ENCODE measurements around the gene SH3BP5.
A peak's percentile ranks its signal among the peaks of the same experiment; 100 is the strongest.

The SH3BP5 gene

GRCh38 chr3:15297608-15298350 lies 34.6 kb downstream of the SH3BP5 start:
- no peak for DNase-seq (ENCODE audit: low spot score)

- no peak for DNase-seq (ENCODE audit: low spot score)
Measured at GRCh38 chr3:15295506-15295905, 36.9 kb downstream of the SH3BP5 start.

GRCh38 chr3:15294929-15295328 lies 37.5 kb downstream of the SH3BP5 start:
- no peak for DNase-seq (ENCODE audit: low spot score)

- no peak for DNase-seq (ENCODE audit: low spot score)
Measured at GRCh38 chr3:15292765-15293522, 39.4 kb downstream of the SH3BP5 start.

- no peak for DNase-seq (ENCODE audit: low spot score)
Measured at GRCh38 chr3:15291589-15292541, 40.5 kb downstream of the SH3BP5 start.

- no peak for DNase-seq (ENCODE audit: low spot score)
Measured at GRCh38 chr3:15290736-15291135, 41.6 kb downstream of the SH3BP5 start.

- DNase-seq (ENCODE audit: low spot score): no peak
Measured at GRCh38 chr3:15289661-15290060, 42.7 kb downstream of the SH3BP5 start.

- DNase-seq (ENCODE audit: low spot score): no peak
Measured at GRCh38 chr3:15288331-15289035, 43.9 kb downstream of the SH3BP5 start.

GRCh38 chr3:15287565-15288330 lies 44.6 kb downstream of the SH3BP5 start:
- no peak for DNase-seq (ENCODE audit: low spot score)

GRCh38 chr3:15286022-15286421 lies 46.4 kb downstream of the SH3BP5 start:
- DNase-seq (ENCODE audit: low spot score): no peak

GRCh38 chr3:15284121-15284889 lies 48.1 kb downstream of the SH3BP5 start:
- peak; percentile 44 for DNase-seq (ENCODE audit: low spot score)

- no peak for DNase-seq (ENCODE audit: low spot score)
Measured at GRCh38 chr3:15283702-15284101, 48.7 kb downstream of the SH3BP5 start.

GRCh38 chr3:15281817-15282216 lies 50.6 kb downstream of the SH3BP5 start:
- DNase-seq (ENCODE audit: low spot score): no peak

GRCh38 chr3:15280853-15281532 lies 51.4 kb downstream of the SH3BP5 start:
- no peak for DNase-seq (ENCODE audit: low spot score)

- no peak for DNase-seq (ENCODE audit: low spot score)
Measured at GRCh38 chr3:15279671-15280402, 52.5 kb downstream of the SH3BP5 start.

GRCh38 chr3:15279205-15279604 lies 53.2 kb downstream of the SH3BP5 start:
- DNase-seq (ENCODE audit: low spot score): no peak

GRCh38 chr3:15277861-15278500 lies 54.4 kb downstream of the SH3BP5 start:
- DNase-seq (ENCODE audit: low spot score): no peak

GRCh38 chr3:15276028-15276724 lies 56.2 kb downstream of the SH3BP5 start:
- DNase-seq (ENCODE audit: low spot score): no peak

Data from LoVo (cell line).